KOPT-K1 (cell line): ENCODE data around the gene ACSL5.
"Not testable (repeated sequence)": the region's sequence is repeated elsewhere in the genome, so short reads cannot be mapped to it uniquely, and the experiment has no call there.

Experiments used
- H3K27ac ChIP-seq: fragments of 200-600 bp; sonication (generic); 2 replicates; pipeline ENCODE4 v1.5.1; 2016; ENCODE audit warnings: antibody characterized with exemption, mild to moderate bottlenecking, low read depth, low read length; ENCODE audit not compliant: poor library complexity, severe bottlenecking
- H3K36me3 ChIP-seq: fragments of 200-600 bp; sonication (generic); 2 replicates; pipeline ENCODE4 v1.5.1; 2017; ENCODE audit warnings: antibody characterized with exemption, mild to moderate bottlenecking, low read length, moderate library complexity; ENCODE audit not compliant: insufficient read depth
- H3K9me3 ChIP-seq: fragments of 200-600 bp; sonication (generic); 2 replicates; pipeline ENCODE4 v1.5.1; 2017; ENCODE audit warnings: antibody characterized with exemption, low read length, mild to moderate bottlenecking; ENCODE audit not compliant: insufficient read depth, poor library complexity, severe bottlenecking

Gene ACSL5

DNA sequence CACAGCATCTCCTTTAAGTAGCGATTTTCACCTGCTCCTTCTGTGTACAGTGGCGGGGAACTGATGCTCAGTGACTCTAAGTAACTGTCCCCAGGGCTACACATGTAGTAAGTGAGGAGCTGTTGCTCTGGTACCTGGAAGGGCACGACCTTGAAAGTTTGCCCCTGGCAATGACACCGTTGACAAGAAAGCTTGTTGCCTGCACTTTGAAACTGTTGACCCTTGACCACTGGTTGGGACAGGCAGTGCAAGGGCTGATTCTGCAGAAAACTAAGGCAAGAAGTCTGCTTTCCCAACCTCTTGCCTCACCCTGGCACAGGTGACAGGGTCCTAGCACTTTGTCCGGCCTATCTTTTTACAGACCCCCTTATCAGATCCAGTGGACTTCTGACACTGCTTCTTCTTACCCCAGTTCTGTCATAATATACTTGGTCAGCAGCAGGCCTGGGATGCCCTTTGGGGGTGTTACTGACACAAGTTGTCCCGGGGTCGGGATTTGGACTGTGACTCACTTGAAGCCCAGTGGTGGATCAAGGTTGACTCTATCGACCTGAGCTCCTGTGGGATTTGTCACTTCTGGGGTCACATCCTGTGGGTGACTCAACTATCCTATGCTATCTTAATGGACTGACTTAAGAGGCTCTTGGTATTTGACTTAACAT lies 5.8 kb downstream of the ACSL5 start:
- Histone ChIP-seq H3K36me3 (peaks cover 37% of the 10 kb centered on the region; the same call in 1 of the 2 replicates), H3K9me3 (no peaks in the 10 kb centered on the region), H3K27ac (no peak overlapping the region)

DNA sequence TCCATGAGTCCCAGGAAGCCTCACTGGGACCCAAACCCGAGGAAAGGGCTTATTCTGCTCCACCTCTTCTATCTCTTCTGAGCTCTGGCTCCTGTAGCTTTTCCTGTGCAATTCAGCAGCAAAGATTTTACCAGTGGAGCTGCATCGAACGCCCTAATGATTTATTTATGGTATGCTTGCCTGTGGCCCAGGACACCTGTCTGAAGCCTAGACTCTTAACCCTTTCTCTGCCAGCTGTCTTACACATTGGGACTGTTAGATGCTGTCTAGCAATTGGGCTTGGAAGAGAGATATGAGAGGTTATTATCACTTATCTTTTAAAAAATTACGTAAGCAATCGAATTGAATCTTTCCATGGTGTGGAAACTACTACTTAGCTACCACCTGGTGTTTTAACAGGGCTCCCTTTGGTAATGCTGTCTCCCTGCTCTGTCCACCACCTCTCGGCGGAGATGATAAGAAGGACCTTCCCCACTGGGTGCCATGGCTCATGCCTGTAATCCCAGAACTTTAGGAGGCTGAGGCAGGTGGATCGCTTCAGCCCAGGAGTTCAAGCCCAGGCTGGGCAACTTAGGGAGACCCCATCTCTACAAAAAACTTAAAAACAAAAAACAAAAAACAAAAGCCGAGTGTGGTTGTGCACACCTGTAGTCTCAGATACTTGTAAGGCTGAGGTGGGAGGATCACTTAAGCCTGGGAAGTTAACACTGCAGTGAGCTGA lies 8.8 kb downstream of the ACSL5 start:
- H3K36me3 ChIP-seq = peaks cover 37% of the 10 kb centered on the region; the same call in 1 of the 2 replicates
- no peak overlapping the region for H3K27ac ChIP-seq
- H3K9me3 ChIP-seq = no peaks in the 10 kb centered on the region

DNA sequence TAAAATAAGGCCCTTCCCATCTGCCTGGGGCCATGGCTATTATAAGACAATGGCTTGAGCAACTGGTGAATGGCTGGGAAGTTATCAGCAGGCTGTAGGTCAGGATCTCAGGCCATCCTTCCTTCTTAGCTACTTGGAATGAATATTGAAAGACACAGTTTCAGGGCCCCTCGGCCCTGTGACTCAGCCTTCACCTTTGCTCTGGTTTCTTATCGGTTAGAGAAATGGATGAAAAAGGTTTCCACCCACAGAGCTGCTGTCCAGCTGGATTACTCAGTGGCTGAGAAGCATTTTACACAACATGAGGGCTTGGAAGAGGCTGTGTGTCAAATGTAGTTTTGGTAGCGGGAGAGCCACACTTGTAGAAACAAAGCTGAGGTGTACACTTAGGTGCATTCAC lies 9.4 kb downstream of the ACSL5 start:
- Histone ChIP-seq H3K27ac (no peak overlapping the region), H3K36me3 (peaks cover 37% of the 10 kb centered on the region; the same call in 1 of the 2 replicates), H3K9me3 (no peaks in the 10 kb centered on the region)

DNA sequence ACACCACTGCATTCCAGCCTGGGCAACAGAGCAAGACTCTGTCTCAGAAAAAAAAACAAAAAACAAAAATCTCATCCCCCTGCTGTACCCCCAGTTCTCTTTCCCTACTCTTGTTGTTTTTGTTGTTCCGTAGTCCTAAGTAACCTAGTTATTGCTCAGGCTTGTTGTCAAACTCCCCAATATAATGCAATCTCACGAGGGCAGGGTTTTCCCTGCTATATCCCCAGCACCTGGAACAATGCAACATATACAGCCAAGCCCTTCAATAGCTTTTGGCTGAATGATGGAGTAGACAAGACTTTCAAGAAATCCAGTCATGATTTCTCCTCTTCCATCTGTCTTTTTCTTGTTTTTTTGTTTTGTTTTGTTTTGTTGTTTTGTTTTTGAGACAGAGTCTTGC lies 10.2 kb downstream of the ACSL5 start:
- peaks cover 31% of the 10 kb centered on the region; the same call in 1 of the 2 replicates for H3K36me3 ChIP-seq
- H3K9me3 ChIP-seq = no peaks in the 10 kb centered on the region

DNA sequence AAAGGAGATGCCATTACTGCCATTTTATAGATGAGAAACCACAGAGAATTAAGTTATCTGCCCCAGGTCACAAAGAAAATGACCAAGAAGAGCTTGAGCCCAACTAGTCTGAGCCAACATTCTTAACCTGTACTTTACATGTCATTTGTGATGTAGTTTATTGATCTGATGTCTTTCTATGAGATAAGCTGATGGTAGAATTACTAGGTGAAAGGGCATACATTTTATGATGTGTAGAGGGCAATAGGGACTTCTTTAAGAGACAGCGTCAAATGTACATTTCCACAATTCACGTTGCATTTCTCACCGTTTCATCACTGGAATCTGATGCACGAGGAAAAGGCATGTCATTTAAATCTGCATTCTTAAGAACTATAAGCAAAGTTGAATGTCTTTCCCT lies 11.3 kb downstream of the ACSL5 start:
- peaks cover 24% of the 10 kb centered on the region; the same call in 1 of the 2 replicates for H3K36me3 ChIP-seq
- no peak overlapping the region for H3K27ac ChIP-seq
- no peaks in the 10 kb centered on the region for H3K9me3 ChIP-seq

More for the DNA sequence above, 10.2 kb downstream of the ACSL5 start:
- H3K27ac ChIP-seq = no peak overlapping the region

DNA sequence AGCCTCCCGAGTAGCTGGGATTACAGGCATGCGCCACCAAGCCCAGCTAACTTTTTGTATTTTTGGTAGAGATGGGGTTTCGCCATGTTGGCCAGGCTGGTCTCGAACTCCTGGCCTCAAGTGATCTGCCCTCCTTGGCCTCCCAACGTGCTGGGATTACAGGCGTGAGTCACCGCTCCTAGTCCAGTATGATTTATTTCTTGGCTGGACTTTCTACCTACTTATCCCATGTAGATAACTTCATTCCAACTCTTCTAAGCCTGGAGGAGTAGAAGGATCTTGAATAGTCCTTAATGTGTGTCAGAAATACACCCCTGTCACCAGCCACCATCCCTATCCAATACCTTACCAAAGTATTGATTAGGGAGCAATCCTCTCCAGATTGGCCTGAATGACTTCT lies 14.1 kb downstream of the ACSL5 start:
- H3K36me3 ChIP-seq, H3K27ac ChIP-seq: not testable (repeated sequence)

DNA sequence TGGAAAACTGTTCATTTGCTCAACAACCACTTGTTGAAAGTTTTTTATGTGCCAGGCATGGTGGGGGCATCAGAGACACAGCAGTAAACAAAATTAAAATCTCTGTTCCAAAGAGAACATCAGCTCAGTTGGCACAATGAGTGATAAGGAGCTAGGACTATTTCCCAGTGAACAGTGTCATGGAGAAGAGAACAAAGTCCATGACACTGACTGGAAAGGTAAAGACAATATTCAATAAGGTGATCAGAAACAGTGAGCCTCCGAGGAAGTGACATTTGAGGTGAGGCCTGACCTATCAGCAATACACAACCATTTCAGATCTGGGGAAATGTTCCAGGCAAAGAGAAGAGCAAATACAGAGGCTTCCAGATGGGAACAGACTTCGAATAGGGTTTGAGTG lies 14.6 kb downstream of the ACSL5 start:
- H3K36me3 ChIP-seq = no peaks in the 10 kb centered on the region
- no peaks in the 10 kb centered on the region for H3K9me3 ChIP-seq
- H3K27ac ChIP-seq = no peak overlapping the region

More for the DNA sequence above, 14.1 kb downstream of the ACSL5 start:
- not testable (repeated sequence) for H3K9me3 ChIP-seq

DNA sequence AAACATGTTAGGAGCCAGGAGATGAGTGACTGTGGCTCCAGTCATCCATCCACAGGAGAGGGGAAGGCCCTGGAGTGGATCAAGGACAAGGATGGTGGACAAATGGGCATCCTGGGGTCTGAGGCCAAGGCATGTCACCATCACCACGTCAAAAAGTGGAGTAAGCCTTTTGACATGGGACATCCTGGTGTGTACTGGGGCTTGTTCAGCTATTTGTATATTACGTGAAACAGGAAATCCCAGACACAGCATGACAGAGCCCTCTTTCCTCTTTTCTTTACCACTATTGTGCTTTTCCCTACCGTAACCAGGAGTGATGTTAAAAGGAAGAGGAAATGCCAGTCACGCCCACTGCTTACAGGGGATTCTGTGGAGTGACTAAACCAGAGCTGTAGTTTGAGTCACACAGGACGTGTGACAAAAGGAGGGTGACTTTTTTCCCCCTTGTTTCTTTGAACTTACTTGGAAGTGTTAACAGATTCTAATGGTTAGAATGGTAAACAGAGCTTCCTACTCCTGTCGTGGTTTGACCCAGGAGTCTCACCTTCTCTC lies 15.4 kb downstream of the ACSL5 start:
- Histone ChIP-seq H3K36me3 (no peaks in the 10 kb centered on the region), H3K27ac (no peak overlapping the region), H3K9me3 (no peaks in the 10 kb centered on the region)

DNA sequence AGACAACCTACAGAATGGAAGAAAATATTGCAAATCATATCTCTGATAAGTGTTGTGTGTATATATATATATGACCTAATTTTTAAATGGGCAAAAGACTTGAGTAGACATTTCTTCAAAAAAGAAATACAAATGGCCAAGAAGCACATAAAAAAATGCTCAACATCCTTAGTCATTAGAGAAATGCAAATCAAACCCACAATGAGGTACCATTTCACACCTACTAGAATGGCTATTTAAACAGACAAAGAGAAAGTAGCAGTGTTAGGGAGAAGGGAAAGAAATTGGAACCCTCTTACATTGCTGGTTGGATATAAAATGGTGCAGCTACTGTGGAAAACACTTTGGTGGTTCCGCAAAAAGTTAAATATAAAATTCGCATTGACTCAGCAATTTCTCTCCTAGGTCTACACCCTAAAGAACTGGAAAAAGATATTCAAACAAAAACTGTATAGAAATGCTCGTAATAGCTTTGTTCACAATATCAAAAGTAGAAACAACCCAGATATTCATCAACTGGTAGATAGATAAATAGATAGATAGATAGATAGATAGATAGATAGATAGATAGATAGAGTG lies 16.3 kb downstream of the ACSL5 start:
- no peak overlapping the region for H3K27ac ChIP-seq
- H3K36me3 ChIP-seq = peaks cover 5% of the 10 kb centered on the region
- H3K9me3 ChIP-seq = no peaks in the 10 kb centered on the region

DNA sequence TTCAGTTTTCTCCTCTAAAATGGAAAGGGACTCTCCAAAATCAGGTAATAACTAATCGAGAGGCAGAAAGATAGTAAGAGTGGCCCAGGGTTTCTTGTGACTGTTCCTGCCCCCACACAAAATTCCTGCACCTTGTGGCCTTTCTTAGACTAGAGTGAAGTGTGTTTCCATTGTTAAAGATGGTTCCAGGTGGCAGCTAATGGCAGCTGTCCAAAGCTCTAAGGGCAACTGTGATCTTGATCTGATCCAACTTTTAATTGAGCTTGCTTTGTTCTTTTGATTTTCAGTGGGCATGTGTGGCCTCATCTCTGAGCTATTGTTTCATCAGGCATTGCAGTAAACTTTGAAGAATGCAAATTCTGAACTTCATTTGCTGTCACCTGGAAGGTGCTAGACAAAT lies 19.4 kb downstream of the ACSL5 start:
- H3K27ac ChIP-seq = no peak overlapping the region
- peaks cover 31% of the 10 kb centered on the region for H3K36me3 ChIP-seq
- H3K9me3 ChIP-seq = no peaks in the 10 kb centered on the region

DNA sequence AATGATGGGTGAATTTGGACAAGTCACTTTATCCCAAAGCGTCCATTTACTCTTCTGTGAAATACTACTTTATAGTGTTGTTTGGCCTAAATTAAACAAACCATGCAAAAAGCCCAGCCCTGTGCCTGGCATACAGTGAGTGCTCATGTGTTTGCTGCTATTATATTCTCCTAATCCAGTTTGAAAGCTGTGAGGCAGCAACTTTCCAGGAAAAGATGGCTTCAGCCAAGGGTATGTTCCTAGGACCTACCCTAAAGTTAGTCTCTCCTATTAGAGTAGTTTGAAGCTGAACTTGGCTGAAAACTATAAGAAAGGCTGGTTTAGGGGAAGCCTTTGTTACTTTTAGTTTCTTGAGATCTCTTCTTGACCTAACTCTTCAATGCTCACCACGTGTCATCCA lies 19.9 kb downstream of the ACSL5 start:
- Histone ChIP-seq H3K9me3 (no peaks in the 10 kb centered on the region), H3K36me3 (peaks cover 36% of the 10 kb centered on the region), H3K27ac (no peak overlapping the region)

DNA sequence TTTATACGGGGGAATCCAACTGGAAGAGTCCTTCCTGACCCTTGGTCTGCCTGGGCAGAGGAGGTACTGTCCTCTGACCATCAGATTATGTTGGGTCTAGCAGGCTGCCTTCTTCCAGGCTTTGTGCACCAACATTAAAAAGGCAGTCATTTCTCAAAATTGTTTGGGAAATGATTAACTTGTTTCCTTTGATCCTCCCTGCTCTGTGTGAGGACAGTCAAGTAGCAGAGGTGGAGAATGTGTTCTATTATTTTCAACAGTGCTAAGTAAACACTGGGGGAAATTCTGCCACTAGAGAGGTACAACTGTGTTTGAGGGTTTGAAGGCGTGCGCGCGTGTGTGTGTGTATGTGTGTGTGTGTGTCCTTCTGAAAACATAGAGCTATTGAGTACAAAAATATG lies 20.6 kb downstream of the ACSL5 start:
- Histone ChIP-seq H3K36me3 (peaks cover 43% of the 10 kb centered on the region), H3K27ac (no peak overlapping the region), H3K9me3 (no peaks in the 10 kb centered on the region)

DNA sequence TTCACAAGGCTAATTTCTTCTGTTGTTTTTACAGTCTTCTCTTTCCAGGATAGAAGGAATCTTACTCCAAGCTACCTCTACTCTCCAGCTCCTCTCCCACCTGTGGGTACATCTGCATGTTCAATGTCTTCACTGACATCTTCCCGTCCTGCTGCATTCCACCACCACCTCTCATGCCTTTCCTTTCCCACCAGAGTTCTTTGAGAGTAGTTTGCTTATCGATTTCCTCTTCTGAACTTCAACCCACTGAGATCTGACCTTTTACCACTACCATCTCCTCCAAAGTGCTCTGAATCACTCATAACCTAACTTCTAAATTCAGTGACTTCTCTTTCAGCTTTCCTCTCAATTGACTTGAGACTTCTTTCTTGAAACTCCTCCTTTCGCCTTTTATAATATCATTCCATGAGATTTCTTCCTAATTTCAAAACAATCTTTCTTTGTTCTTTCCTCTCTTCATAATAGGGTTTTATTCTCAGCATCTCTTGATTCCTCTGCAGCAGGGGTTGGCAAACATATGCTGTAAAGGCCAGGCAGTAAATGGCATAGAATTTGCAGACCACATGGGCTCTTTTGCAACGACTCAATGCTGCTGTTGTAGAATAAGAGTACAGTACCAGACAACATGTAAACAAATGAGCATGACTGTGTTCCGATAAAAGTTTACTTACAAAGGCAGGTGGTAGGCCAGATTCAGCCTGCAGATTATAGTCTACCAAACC lies 22.1 kb downstream of the ACSL5 start:
- Histone ChIP-seq H3K27ac (no peak overlapping the region), H3K36me3 (peaks cover 50% of the 10 kb centered on the region), H3K9me3 (no peaks in the 10 kb centered on the region)

DNA sequence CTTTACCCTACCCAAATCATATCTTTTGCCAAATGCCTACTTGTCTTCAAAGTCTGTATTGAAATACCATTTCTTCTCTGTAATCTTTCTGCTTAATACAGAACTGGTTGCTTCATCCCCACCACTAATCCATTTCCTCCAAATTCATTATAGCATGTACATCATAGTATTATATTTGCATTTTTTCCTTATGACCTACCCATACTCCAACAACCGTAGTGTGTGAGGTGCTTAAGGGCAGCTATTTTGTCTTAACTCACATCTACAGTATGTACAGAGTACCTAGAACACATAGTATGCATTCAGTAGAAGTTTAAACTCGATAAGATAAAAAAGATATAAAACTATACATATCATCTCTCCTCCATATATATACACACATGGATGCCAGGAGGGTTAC lies 23.7 kb downstream of the ACSL5 start:
- Histone ChIP-seq H3K9me3 (no peaks in the 10 kb centered on the region), H3K27ac (no peak overlapping the region), H3K36me3 (peaks cover 64% of the 10 kb centered on the region)

DNA sequence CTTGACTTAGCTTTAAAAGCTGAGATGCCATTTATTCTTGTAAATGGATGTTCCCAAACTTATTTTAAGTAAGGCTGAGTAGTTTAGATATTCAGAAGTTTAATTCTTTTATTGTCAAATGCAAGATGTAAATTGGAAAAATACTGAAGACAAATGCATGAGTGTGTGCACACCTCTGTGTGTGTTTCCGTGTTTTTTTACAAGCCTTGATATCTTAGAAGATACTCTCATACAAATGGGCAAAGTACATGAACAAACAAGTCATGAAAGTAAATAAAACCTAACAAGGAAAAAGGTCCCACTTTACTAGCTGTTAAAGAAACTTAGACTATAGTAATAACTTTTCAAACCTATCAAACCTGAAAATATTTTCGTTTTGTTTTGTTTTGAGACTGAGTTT lies 29.0 kb downstream of the ACSL5 start:
- Histone ChIP-seq H3K27ac (no peak overlapping the region), H3K9me3 (no peaks in the 10 kb centered on the region), H3K36me3 (peaks cover 85% of the 10 kb centered on the region)
